Spinal cord (tissue), 10 donors: ENCODE data around the gene TNFSF15. TPM values are rescaled to one million over a fixed set of nuclear protein-coding genes. Genes with fewer than 3 reads are reported as not detected.
A peak's percentile ranks its signal among the peaks of the same experiment; 100 is the strongest.

ENCODE experiments used
- DNase-seq, 6 donors: peaks; one replicate each; pipeline versions ENCODE4 v3.0.0 to v3.0.0-alpha.2; 2013 to 2015; ENCODE audit warnings: low spot score in 6 of 6, low read depth in 4 of 6
- H3K27ac ChIP-seq: one replicate; pipeline ENCODE4 v1.5.1; 2013; ENCODE audit warnings: low read depth, low read length, control low read depth
- H3K27me3 ChIP-seq: one replicate; pipeline ENCODE4 v1.6.1; 2013; ENCODE audit warnings: low read length; ENCODE audit not compliant: control insufficient read depth, insufficient read depth
- H3K36me3 ChIP-seq: one replicate; pipeline ENCODE4 v1.6.1; 2013; ENCODE audit warnings: low read length; ENCODE audit not compliant: control insufficient read depth, insufficient read depth
- H3K4me1 ChIP-seq: one replicate; pipeline ENCODE4 v1.6.1; 2013; ENCODE audit warnings: low read length; ENCODE audit not compliant: control insufficient read depth, insufficient read depth
- H3K4me3 ChIP-seq: one replicate; pipeline ENCODE4 v1.5.1; 2013; ENCODE audit warnings: low read depth, low read length, control low read depth
- H3K9me3 ChIP-seq: one replicate; pipeline ENCODE4 v1.6.1; 2013; ENCODE audit warnings: low read length; ENCODE audit not compliant: control insufficient read depth, insufficient read depth
- WGBS: methylation state at CpG from one replicate; pipeline ENCODE4 v1.1.5; 2013; ENCODE audit warnings: missing lambda C conversion rate; ENCODE audit not compliant: insufficient coverage; 5-methylcytosine and 5-hydroxymethylcytosine counted together
- polyA plus RNA-seq, 2 donors: library from polyadenylated mRNA; unstranded; fragments of 120-200 nt; gene quantifications; one replicate each; pipeline ENCODE4 v1.2.1, GENCODE V29; 2013; ENCODE audit not compliant: insufficient read length in 2 of 2
- total RNA-seq, 2 donors: library from RNA; depleted of rRNA in 1 of 2; stranded (reverse); fragments of 120-200 nt in 1 of 2; fragments of >200 nt in 1 of 2; gene quantifications; one replicate each; pipeline versions ENCODE4 v1.2.3 to v1.2.4, GENCODE V29; 2013 to 2014
- donor health status: healthy.

TNFSF15 gene
- total and polyA plus RNA-seq, 4 donors, result 0.49 to 0.77 (median 0.60) TPM

DNA sequence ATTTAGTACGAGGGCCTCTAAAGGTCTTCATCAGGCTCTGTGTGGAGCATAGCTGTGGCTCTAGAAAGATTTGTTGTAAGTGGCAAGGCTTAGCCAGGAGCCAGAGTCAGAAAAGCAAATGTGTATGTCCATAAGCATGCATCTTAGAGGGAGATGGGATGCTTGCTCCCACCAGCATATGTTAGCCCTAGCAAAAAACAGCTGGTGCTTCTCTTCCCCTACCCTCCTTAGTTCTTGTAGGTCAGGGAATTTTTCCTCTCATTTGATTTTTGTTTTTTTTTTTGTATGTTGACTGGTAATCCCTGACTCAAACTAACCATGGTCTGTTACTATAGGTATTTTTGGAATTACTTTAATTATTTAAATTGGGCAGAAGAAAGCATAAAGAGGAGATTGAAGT lies 7.7 kb downstream of the TNFSF15 start:
- WGBS, result 100% methylated on average over 1 of the region's 1 CpG
- H3K36me3 ChIP-seq, result no peaks in the 10 kb centered on the region
- H3K4me1 ChIP-seq, result peaks cover 4% of the 10 kb centered on the region
- no peak overlapping the region for H3K4me3 ChIP-seq
- H3K27me3 ChIP-seq, result no peaks in the 10 kb centered on the region
- H3K9me3 ChIP-seq, result no peaks in the 10 kb centered on the region
- DNase-seq, result peak in 1 of 6 donors; percentile 11
- no peak overlapping the region for H3K27ac ChIP-seq

DNA sequence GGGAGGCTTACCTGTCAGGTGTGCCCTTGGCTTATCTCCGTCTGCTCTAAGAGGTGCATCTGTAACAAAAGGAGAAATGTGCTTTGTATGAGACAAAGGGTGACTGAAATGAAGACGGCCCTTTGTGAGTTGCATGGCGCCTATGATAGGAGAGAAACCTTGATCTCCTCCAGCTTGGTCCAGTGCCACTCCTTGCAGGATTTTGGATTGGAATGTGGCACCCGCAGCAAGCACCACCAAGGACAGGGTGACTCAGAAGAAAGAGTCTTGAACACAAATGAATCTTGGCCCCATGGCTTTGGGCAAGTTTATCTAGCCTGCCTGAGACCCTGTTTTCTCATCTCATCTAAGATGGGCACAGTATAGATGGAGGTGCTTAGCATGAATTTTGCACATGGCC lies 13.4 kb downstream of the TNFSF15 start:
- Histone ChIP-seq H3K27me3 (no peaks in the 10 kb centered on the region), H3K4me3 (no peak overlapping the region), H3K36me3 (no peaks in the 10 kb centered on the region), H3K4me1 (no peaks in the 10 kb centered on the region), H3K27ac (no peak overlapping the region), H3K9me3 (no peaks in the 10 kb centered on the region)
- WGBS, result 92% methylated on average over 4 of the region's 4 CpGs
- DNase-seq, result no peak

DNA sequence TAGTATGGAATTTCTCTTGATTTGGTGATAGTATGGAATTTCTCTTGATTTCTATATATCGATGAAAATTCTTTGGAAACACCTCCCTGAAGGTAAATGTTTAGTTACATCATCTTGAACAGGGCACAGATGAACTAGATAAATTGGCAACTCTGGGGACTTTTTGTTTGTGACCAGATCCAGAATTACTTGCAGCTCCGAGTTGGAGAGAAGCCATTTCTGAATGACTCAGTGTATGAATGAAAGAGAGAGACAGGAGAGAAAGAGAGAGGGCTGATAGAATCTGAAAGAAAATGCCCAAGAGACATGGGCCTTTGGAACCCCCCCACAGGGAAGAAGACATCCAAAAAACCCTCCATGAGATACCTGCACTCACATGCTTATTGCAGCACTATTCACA lies 14.1 kb downstream of the TNFSF15 start:
- Histone ChIP-seq H3K4me3 (no peak overlapping the region), H3K4me1 (no peaks in the 10 kb centered on the region), H3K9me3 (no peaks in the 10 kb centered on the region), H3K27me3 (no peaks in the 10 kb centered on the region), H3K36me3 (no peaks in the 10 kb centered on the region), H3K27ac (no peak overlapping the region)
- WGBS, result no CpG with 5 or more reads among the region's 2 CpGs
- no peak for DNase-seq

DNA sequence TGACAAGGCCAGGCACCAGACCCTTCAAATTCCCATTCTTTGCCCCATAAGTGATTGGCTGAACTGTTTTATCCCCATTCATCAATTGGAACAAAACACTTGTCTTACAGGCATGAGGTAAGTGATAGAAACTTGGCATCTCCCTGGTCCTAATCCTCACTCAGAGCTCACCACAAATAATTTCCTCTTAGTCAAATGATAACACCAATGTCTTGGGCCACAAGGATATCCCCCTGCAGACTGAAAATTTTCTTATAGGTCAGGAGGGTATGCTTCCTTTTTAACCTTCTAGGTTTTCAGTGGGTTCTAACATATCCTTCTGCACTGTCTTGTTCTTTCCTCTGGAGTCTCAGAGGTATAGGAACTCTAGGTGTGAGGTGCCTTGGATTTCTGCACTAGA lies 14.5 kb downstream of the TNFSF15 start:
- Histone ChIP-seq H3K4me1 (no peaks in the 10 kb centered on the region), H3K36me3 (no peaks in the 10 kb centered on the region), H3K27ac (no peak overlapping the region), H3K4me3 (no peak overlapping the region), H3K9me3 (no peaks in the 10 kb centered on the region), H3K27me3 (no peaks in the 10 kb centered on the region)
- DNase-seq, result no peak

DNA sequence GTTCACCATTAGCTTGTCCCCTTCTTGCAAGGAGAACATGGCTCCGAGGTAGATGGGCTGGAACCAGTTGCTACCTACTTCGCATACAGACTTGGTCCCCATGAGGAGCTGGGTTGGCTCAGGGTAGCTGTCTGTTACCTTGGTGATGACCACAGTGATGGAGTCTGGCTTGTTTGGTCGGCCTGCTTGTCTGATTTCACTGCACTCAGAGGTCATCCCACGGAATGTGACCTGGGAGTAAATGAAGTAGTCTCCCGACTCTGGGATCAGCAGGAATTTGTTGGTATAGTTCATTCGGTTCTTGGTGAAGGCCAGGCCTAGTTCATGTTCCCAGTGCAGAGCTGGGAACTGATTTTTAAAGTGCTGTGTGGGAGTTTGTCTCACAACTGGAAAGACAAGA lies 15.3 kb downstream of the TNFSF15 start:
- Histone ChIP-seq H3K4me3 (no peak overlapping the region), H3K4me1 (no peaks in the 10 kb centered on the region), H3K27me3 (no peaks in the 10 kb centered on the region), H3K9me3 (no peaks in the 10 kb centered on the region), H3K36me3 (no peaks in the 10 kb centered on the region), H3K27ac (no peak overlapping the region)
- 55% methylated on average over 6 of the region's 6 CpGs for WGBS
- DNase-seq, result no peak

DNA sequence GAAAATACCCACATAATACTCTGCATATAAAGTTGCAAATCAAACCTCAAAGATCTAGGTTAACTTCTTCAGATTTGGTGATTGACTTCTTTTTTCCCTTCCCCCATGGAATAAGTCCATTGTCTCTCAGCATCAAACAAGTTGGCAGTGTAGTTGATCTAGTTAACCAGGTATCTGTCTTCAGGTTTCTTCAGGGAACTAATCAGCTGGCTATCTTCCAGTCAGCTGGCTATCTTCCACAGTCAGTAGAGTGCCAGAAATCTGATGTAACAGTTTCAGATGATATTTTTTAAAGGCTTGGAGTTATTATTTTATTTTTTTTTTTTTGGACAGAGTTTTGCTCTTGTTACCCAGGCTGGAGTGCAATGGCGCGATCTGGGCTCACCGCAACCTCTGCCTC lies 16.8 kb downstream of the TNFSF15 start:
- no peak overlapping the region for H3K4me3 ChIP-seq
- no peak overlapping the region for H3K27ac ChIP-seq
- no peak for DNase-seq
- H3K9me3 ChIP-seq, result no peaks in the 10 kb centered on the region
- no peaks in the 10 kb centered on the region for H3K27me3 ChIP-seq
- WGBS, result no CpG with 5 or more reads among the region's 3 CpGs
- no peaks in the 10 kb centered on the region for H3K36me3 ChIP-seq
- H3K4me1 ChIP-seq, result no peaks in the 10 kb centered on the region

DNA sequence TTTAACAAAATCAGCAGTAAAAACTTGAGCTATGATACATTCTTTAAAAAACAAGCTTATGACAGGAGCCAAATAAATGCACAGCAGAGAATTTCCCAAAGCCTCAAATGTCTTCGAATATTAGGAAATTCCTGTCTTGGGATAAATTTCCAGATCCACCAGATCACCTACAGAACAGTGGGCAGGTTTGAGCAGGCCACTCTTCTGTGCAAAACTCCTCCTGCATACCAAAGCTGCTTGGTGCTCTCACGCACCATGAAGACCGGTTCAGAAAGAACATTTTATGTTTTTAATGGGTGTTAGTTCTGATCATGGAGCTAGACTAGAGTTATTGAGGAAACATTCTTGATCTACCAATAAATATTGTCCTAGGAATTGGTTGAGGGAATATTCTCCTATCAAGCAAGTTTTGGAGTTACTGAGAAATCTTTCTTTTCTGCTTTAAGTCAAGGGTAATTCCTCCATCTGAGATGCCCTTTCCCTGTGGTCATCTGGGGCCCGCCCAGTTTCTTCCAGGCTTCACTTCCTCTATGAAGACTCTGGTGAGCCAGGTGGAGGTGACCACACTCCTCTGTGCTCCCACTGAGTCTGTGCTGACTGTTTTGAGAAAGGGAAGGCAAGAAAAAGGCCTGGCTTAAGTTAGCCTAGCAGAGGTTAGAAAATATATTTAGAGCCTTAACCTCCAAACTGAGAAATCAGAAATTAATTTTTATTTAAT lies 17.9 kb downstream of the TNFSF15 start:
- WGBS, result 93% methylated on average over 2 of the region's 4 CpGs
- Histone ChIP-seq H3K4me3 (no peak overlapping the region), H3K36me3 (no peaks in the 10 kb centered on the region), H3K9me3 (no peaks in the 10 kb centered on the region), H3K27me3 (no peaks in the 10 kb centered on the region), H3K27ac (no peak overlapping the region), H3K4me1 (no peaks in the 10 kb centered on the region)
- no peak for DNase-seq

DNA sequence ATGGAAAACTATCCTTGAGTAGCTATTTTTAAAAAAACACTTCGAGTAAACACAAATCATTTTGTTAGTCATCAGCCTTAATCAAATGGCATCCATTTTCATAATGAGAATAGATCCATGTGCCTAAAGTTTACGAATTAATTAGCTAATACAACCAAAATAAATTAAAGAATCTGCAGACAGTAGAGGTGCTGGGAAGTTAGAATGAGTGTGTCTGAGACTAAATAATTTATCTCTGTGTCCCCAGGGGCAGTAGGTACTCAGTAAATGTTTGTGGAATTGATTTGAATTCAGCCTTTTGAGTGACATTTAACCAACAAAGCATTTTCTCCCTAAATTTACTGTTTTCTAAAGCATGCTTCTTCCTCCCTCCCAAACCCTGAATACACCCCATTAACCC lies 18.6 kb downstream of the TNFSF15 start:
- H3K9me3 ChIP-seq, result no peaks in the 10 kb centered on the region
- no CpG with 5 or more reads among the region's 2 CpGs for WGBS
- DNase-seq, result no peak

DNA sequence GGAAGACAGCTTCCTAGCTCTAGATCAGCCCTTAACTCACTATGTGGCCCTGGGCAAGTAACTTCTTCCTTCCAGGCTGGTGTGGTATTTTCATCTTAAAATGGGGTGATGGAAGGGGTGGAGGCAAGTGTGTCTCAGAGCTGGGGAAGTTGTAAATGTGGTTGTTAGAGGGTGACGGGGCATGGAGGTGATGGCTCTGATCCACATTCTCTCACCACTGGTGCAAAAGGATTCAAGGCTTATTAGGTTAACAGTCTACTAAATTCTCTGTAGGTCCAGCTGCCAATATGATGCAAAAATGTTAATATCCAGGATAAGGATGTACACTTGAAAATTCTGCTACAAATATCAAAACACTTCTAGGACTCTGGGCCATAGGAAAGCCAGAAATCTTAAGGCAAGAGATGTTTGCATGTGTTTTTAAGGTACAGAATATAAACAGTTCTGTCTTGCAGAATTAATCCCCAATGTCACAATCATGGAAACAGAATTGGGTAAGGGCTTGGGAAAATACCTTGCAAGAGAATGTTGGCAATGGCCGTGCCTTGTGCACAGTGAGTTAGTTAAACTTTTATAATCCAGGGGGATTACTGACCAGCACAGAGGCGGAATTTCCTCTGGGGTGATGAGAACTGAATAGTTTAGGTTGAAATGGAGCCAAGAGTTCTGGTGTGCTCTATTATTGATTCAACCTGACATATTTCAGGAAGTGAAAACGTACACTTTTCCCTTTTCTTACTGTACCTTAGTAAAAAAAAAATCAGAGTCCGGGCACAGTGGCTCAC lies 19.8 kb downstream of the TNFSF15 start:
- Histone ChIP-seq H3K36me3 (no peaks in the 10 kb centered on the region), H3K27ac (no peak overlapping the region), H3K27me3 (no peaks in the 10 kb centered on the region), H3K4me1 (no peaks in the 10 kb centered on the region), H3K9me3 (no peaks in the 10 kb centered on the region), H3K4me3 (no peak overlapping the region)
- DNase-seq, result no peak
- WGBS, result 50% methylated on average over 1 of the region's 5 CpGs

More for the DNA sequence above, 18.6 kb downstream of the TNFSF15 start:
- no peak overlapping the region for H3K27ac ChIP-seq
- no peaks in the 10 kb centered on the region for H3K36me3 ChIP-seq
- no peaks in the 10 kb centered on the region for H3K4me1 ChIP-seq
- H3K27me3 ChIP-seq, result no peaks in the 10 kb centered on the region
- no peak overlapping the region for H3K4me3 ChIP-seq

DNA sequence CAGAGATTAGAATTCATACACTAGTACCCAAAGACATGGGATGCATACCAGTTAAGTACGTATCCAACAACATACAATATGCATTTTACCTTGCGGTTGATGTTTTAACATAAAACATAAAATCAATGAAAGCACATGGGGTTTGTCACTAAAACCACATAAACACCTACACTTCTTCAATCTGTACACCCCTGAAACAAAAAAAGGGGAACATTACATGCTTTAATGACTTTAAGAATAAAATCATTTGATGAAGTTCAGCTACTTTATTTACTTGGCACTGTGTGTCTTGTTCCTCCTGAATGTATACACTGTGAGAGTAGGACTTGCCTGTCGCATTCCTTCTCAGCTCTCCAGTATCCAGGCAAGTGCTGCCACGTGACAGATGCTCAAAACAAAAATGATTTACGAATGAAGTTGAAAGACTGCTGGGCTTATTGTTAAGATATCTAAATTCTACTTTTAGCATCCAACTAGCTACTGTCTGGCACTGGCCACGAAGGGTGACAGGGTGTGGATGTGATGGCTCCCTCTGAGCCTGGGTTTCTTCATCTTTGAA lies 21.0 kb downstream of the TNFSF15 start:
- no peak overlapping the region for H3K27ac ChIP-seq
- no peak for DNase-seq
- no peaks in the 10 kb centered on the region for H3K4me1 ChIP-seq
- H3K36me3 ChIP-seq, result no peaks in the 10 kb centered on the region
- H3K4me3 ChIP-seq, result no peak overlapping the region
- no peaks in the 10 kb centered on the region for H3K9me3 ChIP-seq
- WGBS, result no CpG with 5 or more reads among the region's 6 CpGs
- no peaks in the 10 kb centered on the region for H3K27me3 ChIP-seq
